ENCODE data around the gene ZDHHC14. TPM values are rescaled to one million over a fixed set of nuclear protein-coding genes. Genes with fewer than 3 reads are reported as not detected.
A peak's percentile ranks its signal among the peaks of the same experiment; 100 is the strongest.

Gene ZDHHC14
- total and polyA plus RNA-seq, 2 experiments from 2014 or later = 3.0 to 7.4 TPM

- H3K27ac Mint-ChIP-seq = no peak overlapping the region
- no peak for DNase-seq (ENCODE audit: low spot score)
- peaks cover 12% of the 10 kb centered on the region; the same call in 2 of the 3 replicates for H3K4me1 Mint-ChIP-seq
- Histone ChIP-seq H2AFZ (peak overlapping the region; percentile 60; the same call in 1 of the 2 replicates), H4K20me1 (replicated peaks; ENCODE audit: insufficient read depth) (no peaks in the 10 kb centered on the region), H3K9me2 (ENCODE audit: insufficient read depth) (no peaks in the 10 kb centered on the region), H3K4me3 (no peak overlapping the region), H3K36me3 (ENCODE audit: insufficient read depth) (no peaks in the 10 kb centered on the region), H3K27me3 (ENCODE audit: insufficient read depth) (no peaks in the 10 kb centered on the region), H3K4me1 (ENCODE audit: insufficient read depth) (no peaks in the 10 kb centered on the region), H3K27ac (ENCODE audit: low read depth) (no peak overlapping the region), H3K79me2 (replicated peaks; ENCODE audit: insufficient read depth) (no peaks in the 10 kb centered on the region), H3F3A (replicated peaks; ENCODE audit: low read depth) (no peaks in the 10 kb centered on the region), H3K4me2 (no peak overlapping the region)
- H3K27me3 Mint-ChIP-seq (ENCODE audit: insufficient read depth, low read depth, poor library complexity) = peaks cover 4% of the 10 kb centered on the region
- no peaks in the 10 kb centered on the region; the same call in 2 of the 3 replicates for H3K36me3 Mint-ChIP-seq (ENCODE audit: low read depth)
- ATAC-seq = no peak
- H3K4me3 Mint-ChIP-seq = no peak overlapping the region
- no peak for TF ChIP-seq CREB1 (CRISPR knock-in tag; IDR thresholded peaks at IDR 0.05; ENCODE audit: low read depth)
- TF ChIP-seq STAT1 (IDR thresholded peaks at IDR 0.05; ENCODE audit: unreplicated experiment) = no peak
- TF ChIP-seq REST (IDR thresholded peaks at IDR 0.05; ENCODE audit: unreplicated experiment) = no peak
- no peak for TF ChIP-seq EZH2phosphoT487 (IDR thresholded peaks at IDR 0.05; ENCODE audit: unreplicated experiment)
- no peak for TF ChIP-seq ZNF114 (CRISPR knock-in tag; IDR thresholded peaks at IDR 0.05)
- no peak for TF ChIP-seq EZH2 (IDR thresholded peaks at IDR 0.05; ENCODE audit: low read depth, unreplicated experiment)
- TF ChIP-seq ZNF462 (CRISPR knock-in tag; IDR thresholded peaks at IDR 0.05) = no peak
- TF ChIP-seq CTCF (conservative IDR thresholded peaks at IDR 0.05; ENCODE audit: low read depth in 2 of 2) = no peak
- TF ChIP-seq ZNF331 (CRISPR knock-in tag; IDR thresholded peaks at IDR 0.05; ENCODE audit: low read depth) = no peak
- no peak for TF ChIP-seq JUNB (IDR thresholded peaks at IDR 0.05; ENCODE audit: unreplicated experiment)
- no peak for TF ChIP-seq POLR2AphosphoS5 (IDR thresholded peaks at IDR 0.05; ENCODE audit: low read depth)
- no peak for TF ChIP-seq NANOG (IDR thresholded peaks at IDR 0.05; ENCODE audit: borderline replicate concordance)
- no peak for TF ChIP-seq ETS1 (IDR thresholded peaks at IDR 0.05)
- peaks cover 8% of the 10 kb centered on the region; the same call in 2 of the 3 replicates for H3K9me3 Mint-ChIP-seq
Observed at GRCh38 chr6:157570752-157571151, 189.8 kb downstream of the ZDHHC14 start.
